ENCODE data around the gene KCNIP4. TPM values are rescaled to one million over a fixed set of nuclear protein-coding genes. Genes with fewer than 3 reads are reported as not detected.

Gene KCNIP4
- total RNA-seq, 2 experiments from 2014 or later: not detected

DNA sequence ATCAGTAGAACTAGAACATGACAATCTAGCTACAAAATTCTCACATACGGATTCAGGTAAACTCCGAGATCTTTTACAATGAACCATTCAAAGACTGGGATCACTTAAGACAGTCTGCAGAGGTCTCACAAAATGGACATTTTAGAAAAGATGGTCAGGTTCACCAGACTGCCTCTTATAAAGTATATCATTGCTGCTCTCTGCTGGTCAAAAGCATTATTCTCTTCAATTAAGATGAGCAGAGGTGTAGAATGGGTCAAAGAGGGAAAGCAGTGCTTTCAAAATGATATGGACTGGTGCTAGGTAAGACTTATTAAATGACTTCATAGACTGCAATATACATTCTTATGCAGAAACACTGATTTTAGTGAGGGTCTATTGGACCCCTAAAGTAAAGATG is 813.6 kb downstream of the KCNIP4 start:
- intact Hi-C loops (cut with micrococcal nuclease): loop anchor here (1.0 kb wide), 1 partner anchor 362 kb away; no protein-coding TSS in a partner anchor
- no peaks in the 10 kb centered on the region for H3K27me3 Mint-ChIP-seq (ENCODE audit: low read depth)

DNA sequence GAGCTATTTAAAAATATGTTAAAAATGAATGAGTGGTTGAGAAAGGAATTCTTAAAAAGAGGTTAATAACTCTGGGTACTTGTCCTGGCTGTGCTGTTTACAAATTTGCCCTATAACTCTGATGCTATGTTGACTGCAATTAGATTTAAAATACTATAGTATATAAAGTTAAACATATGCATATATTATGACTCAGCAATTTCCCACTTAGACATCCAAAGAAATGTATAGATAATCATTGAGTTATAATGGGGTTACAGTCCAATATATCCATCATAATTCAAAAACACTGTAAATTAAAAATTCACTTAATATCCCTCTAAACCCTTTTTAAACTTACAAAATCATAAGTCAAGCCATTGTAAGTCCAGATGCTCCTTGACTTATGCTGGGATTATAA is 818.0 kb downstream of the KCNIP4 start:
- intact Hi-C loops (cut with micrococcal nuclease): no loop called here
- Mint-ChIP-seq H3K27ac (no peak overlapping the region), H3K9me3 (peaks cover 1% of the 10 kb centered on the region), H3K4me3 (no peak overlapping the region), H3K4me1 (ENCODE audit: low read depth) (no peaks in the 10 kb centered on the region), H3K27me3 (ENCODE audit: low read depth) (no peaks in the 10 kb centered on the region), H3K36me3 (ENCODE audit: low read depth) (no peaks in the 10 kb centered on the region)
- DNase-seq: no peak
- CTCF ChIA-PET: no interaction called here

More for the DNA sequence above, 813.6 kb downstream of the KCNIP4 start:
- no peak for DNase-seq
- peaks cover under 1% of the 10 kb centered on the region for H3K9me3 Mint-ChIP-seq
- H3K4me3 Mint-ChIP-seq: no peak overlapping the region
- no peaks in the 10 kb centered on the region for H3K36me3 Mint-ChIP-seq (ENCODE audit: low read depth)
- H3K27ac Mint-ChIP-seq: no peak overlapping the region
- no peaks in the 10 kb centered on the region for H3K4me1 Mint-ChIP-seq (ENCODE audit: low read depth)
- CTCF ChIA-PET: interaction anchor here (0.6 kb wide), 1 partner anchor 622 kb away, joined by 5 read pairs; no protein-coding TSS in a partner anchor

DNA sequence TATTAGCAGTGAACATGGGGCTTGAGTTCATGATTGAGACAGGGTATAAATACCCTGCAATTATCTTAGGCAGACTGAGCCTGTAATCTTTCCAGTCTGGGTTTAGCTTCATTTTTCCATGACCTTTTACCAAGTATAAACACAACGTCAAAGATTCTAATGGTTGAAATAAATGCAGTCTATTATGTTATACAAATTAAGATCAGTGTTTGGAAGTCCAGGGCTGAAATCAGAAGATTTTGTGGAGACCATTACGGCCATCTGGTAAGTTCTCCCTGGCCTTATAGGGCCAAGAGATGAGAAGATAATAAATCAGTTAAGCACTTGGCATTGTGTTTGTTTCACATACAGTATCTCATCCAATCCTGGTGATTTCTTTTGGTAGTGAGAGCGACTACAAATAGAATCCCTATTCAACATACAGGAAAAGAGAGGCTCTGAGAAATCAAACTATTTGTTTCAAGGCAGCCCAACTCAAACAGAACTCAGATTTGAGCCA is 822.5 kb downstream of the KCNIP4 start:
- H3K9me3 Mint-ChIP-seq: peaks cover 4% of the 10 kb centered on the region
- CTCF ChIA-PET: no interaction called here
- H3K27me3 Mint-ChIP-seq (ENCODE audit: low read depth): no peaks in the 10 kb centered on the region
- no peak overlapping the region for H3K27ac Mint-ChIP-seq
- intact Hi-C loops (cut with micrococcal nuclease): no loop called here
- H3K4me3 Mint-ChIP-seq: no peak overlapping the region
- no peaks in the 10 kb centered on the region for H3K4me1 Mint-ChIP-seq (ENCODE audit: low read depth)
- no peak for DNase-seq
- H3K36me3 Mint-ChIP-seq (ENCODE audit: low read depth): no peaks in the 10 kb centered on the region

DNA sequence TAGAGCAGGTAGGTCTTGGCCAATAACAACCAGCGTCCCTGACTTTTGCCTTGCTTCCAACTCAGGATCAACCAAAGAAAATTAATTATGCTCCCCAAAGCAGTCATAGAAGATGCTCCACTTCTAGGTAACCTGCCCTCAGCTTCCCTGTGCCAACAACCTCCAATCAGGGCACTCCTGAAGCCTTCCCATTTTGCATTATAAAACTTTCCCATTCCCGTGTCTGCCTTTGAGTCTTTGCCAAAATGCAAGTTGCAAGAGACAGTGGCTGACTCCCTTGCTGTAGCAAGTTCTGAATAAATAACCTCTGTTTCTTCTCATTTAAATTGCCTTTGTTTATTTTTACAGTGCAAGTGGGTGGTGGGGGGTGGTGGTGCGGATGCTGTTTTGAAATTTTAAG is 830.3 kb downstream of the KCNIP4 start:
- Mint-ChIP-seq H3K4me3 (no peak overlapping the region), H3K4me1 (ENCODE audit: low read depth) (no peaks in the 10 kb centered on the region), H3K27me3 (ENCODE audit: low read depth) (no peaks in the 10 kb centered on the region), H3K9me3 (no peaks in the 10 kb centered on the region), H3K27ac (no peak overlapping the region), H3K36me3 (ENCODE audit: low read depth) (no peaks in the 10 kb centered on the region)
- CTCF ChIA-PET: no interaction called here
- intact Hi-C loops (cut with micrococcal nuclease): no loop called here
- DNase-seq: no peak

DNA sequence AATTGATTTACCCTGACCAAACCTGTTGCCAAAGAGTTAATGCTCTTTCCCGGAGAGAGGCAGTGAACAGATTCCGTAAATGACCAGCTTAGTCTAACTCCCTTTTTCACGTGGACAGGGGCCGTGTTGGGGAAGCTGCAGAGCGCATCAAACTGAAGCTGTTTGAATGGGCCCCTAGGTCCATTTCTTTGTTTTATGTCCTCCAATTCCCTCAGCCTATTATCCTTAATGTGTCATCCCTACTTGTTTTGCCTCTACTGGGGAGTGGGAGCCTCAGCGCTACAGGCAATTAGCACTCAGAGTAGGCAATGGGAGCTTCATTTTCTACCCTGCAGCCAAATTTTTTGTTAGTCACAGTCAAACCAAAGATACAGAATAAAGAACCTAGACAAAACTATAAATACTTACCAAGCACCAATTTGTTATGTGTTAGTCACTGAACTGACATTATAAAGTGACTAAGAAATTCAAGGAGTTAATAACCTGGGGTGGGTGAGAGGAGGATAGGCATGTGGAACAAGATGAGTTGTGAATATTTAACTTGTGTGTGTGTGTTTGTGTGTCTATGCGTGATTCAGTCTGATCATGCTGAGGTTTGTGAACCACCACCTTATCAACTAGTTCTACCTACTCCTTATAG is 830.9 kb downstream of the KCNIP4 start:
- Mint-ChIP-seq H3K4me3 (no peak overlapping the region), H3K27ac (no peak overlapping the region), H3K4me1 (ENCODE audit: low read depth) (no peaks in the 10 kb centered on the region), H3K9me3 (no peaks in the 10 kb centered on the region), H3K36me3 (ENCODE audit: low read depth) (no peaks in the 10 kb centered on the region), H3K27me3 (ENCODE audit: low read depth) (no peaks in the 10 kb centered on the region)
- CTCF ChIA-PET: no interaction called here
- intact Hi-C loops (cut with micrococcal nuclease): no loop called here
- no peak for DNase-seq

DNA sequence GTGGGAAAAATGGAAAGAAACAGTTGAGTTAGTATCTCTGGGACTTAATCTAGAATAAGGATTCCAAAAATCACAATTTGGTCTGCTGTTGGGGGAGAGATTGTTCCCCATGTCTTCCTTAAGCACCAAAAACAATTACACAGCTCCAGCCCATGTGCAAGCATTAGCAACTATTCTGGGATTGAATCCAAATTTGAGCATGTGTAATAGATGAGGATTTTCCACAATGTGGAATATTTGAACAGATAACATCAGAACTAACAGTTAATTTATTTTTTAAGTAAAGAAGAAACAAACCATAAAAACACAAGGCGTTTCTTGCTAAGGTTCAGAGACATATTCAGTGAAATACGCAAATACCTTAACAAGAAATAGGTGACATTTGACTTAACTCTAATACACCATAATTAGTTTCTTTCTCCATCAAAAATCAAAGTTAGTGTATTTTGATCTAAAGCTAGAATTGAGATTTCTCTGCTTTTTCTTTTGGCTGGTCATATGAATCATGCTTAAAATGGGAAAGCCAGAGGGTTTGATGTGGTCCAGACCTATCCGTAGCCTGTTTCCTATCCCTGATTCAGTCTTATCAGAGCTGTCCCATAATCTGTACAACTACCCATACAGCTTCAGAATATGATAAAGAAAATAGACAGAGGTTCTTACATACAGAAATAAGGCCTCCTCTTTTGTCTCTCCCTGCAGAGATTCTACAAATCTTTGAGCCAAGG is 834.9 kb downstream of the KCNIP4 start:
- no peaks in the 10 kb centered on the region for H3K4me1 Mint-ChIP-seq (ENCODE audit: low read depth)
- no peak for DNase-seq
- intact Hi-C loops (cut with micrococcal nuclease): no loop called here

DNA sequence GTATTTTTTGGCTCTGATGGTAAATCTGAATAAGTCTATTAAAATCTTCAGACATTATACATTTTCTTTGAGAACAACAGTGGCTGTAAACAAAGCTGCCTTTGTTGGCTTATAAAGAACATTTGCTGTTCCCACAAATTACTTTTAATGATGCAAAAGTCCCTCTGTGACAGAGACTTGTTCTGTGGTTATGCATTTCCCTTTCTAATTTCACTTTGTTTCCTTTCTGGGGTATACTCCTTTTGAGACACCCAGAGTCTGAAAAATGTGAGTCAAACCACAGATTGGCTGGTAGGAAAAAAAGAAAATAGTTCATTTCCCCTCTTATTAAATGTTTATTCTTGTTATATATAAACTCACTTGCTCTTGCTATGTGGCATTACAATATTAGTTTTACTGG is 845.9 kb downstream of the KCNIP4 start:
- intact Hi-C loops (cut with micrococcal nuclease): no loop called here
- H3K36me3 Mint-ChIP-seq (ENCODE audit: low read depth): no peaks in the 10 kb centered on the region
- no peak overlapping the region for H3K27ac Mint-ChIP-seq
- no peaks in the 10 kb centered on the region for H3K4me1 Mint-ChIP-seq (ENCODE audit: low read depth)
- H3K27me3 Mint-ChIP-seq (ENCODE audit: low read depth): no peaks in the 10 kb centered on the region
- H3K9me3 Mint-ChIP-seq: peaks cover 15% of the 10 kb centered on the region
- no peak for DNase-seq
- H3K4me3 Mint-ChIP-seq: no peak overlapping the region
- CTCF ChIA-PET: interaction anchor here (0.6 kb wide), 1 partner anchor 19 kb away, joined by 3 read pairs; no protein-coding TSS in a partner anchor

More for the DNA sequence above, 834.9 kb downstream of the KCNIP4 start:
- Mint-ChIP-seq H3K4me3 (no peak overlapping the region), H3K27me3 (ENCODE audit: low read depth) (no peaks in the 10 kb centered on the region), H3K27ac (no peak overlapping the region), H3K9me3 (peaks cover 1% of the 10 kb centered on the region), H3K36me3 (ENCODE audit: low read depth) (no peaks in the 10 kb centered on the region)
- CTCF ChIA-PET: interaction anchor here (1.5 kb wide), 1 partner anchor 11 kb away, joined by 4 read pairs; no protein-coding TSS in a partner anchor

DNA sequence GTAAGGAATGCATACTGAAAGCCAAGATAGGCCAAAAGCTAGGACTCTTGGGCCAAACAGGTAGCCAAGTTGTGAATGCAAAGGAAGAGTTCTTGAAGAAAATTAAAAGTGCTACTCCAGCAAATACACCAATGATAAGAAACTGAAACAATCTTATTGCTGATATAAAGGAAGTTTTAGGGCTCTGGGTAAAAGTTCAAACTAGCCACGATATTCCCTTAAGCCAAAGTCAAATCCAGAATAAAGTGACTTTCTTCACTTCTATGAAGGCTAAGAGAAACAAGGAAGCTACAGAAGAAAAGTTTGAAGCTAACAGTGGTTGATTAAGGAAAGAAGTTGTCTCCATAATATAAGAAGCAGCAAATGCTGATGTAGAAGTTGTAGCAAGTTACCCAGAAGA is 850.7 kb downstream of the KCNIP4 start:
- H3K9me3 Mint-ChIP-seq: peaks cover 8% of the 10 kb centered on the region
- no peaks in the 10 kb centered on the region for H3K27me3 Mint-ChIP-seq (ENCODE audit: low read depth)
- intact Hi-C loops (cut with micrococcal nuclease): no loop called here
- no peak overlapping the region for H3K4me3 Mint-ChIP-seq
- no peak overlapping the region for H3K27ac Mint-ChIP-seq
- CTCF ChIA-PET: interaction anchor here (0.7 kb wide), 1 partner anchor 79 kb away, joined by 3 read pairs; no protein-coding TSS in a partner anchor
- H3K36me3 Mint-ChIP-seq (ENCODE audit: low read depth): no peaks in the 10 kb centered on the region
- no peaks in the 10 kb centered on the region for H3K4me1 Mint-ChIP-seq (ENCODE audit: low read depth)
- DNase-seq: no peak

DNA sequence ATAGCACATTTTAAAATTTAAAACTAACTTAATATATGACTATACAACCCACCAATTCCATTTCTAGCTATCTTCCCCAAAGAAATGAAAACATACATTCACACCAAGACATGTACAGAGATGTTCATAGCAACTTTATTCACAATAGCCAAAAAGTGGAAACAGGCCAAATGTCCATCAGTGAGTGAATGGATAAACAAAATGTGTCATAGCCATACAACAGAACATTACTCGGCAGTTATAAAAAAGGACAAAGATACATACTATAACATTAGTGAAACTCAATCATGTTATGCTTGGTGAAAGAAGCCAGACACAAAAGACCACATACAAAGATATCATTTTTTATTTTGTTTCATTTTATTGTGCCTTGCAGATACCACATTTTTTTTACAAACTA is 851.5 kb downstream of the KCNIP4 start:
- CTCF ChIA-PET: no interaction called here
- Mint-ChIP-seq H3K27ac (no peak overlapping the region), H3K4me3 (no peak overlapping the region), H3K4me1 (ENCODE audit: low read depth) (no peaks in the 10 kb centered on the region), H3K27me3 (ENCODE audit: low read depth) (no peaks in the 10 kb centered on the region), H3K36me3 (ENCODE audit: low read depth) (no peaks in the 10 kb centered on the region), H3K9me3 (peaks cover 8% of the 10 kb centered on the region)
- intact Hi-C loops (cut with micrococcal nuclease): no loop called here
- DNase-seq: no peak

DNA sequence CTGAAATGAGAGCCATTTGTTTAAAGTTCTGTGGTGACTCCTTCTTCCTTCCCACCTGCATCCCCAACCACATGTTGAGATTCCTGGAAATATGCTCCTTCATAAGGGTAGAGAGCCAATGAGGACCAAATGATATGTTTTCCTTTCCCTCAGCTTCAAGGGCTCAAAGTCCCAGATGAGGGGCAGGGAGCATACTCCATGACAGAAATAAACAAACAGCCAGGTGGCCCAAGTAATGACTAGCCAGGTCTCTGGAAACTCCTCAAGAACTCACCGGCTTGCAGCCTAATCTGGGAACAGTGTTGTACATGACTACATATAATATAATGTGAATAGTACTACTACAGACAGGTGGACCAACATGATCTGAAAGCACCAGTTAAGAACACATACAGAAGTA is 856.0 kb downstream of the KCNIP4 start:
- no peaks in the 10 kb centered on the region for H3K4me1 Mint-ChIP-seq (ENCODE audit: low read depth)
- H3K36me3 Mint-ChIP-seq (ENCODE audit: low read depth): no peaks in the 10 kb centered on the region
- H3K9me3 Mint-ChIP-seq: peaks cover 3% of the 10 kb centered on the region
- no peak overlapping the region for H3K27ac Mint-ChIP-seq
- CTCF ChIA-PET: no interaction called here
- no peak overlapping the region for H3K4me3 Mint-ChIP-seq
- DNase-seq: no peak
- H3K27me3 Mint-ChIP-seq (ENCODE audit: low read depth): no peaks in the 10 kb centered on the region
- intact Hi-C loops (cut with micrococcal nuclease): no loop called here

DNA sequence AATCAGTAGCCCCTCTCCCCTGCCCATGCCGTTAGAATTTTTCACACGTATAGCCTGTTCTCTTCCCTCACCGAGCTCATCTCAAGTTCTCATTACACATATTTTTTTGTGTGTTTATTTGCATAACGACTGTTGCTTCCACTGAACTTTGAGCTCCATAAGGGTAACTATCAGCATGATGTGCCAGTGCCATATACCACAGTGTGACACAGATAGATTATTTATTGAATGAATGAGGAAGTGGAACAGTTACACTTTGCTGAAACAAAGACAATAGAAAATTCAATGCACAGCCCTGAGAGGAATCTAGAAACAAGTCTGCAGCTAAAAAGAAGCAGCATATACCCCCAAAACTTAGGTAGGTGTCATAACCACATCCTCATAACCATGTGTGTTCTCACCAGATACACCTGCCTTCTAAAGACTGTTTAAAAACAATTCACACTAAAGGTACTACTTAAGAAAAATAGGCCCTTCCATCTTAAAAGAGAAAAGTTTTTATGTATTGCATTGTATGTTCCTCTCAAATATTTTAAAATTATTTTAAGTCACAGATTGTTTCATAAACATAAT is 858.4 kb downstream of the KCNIP4 start:
- Mint-ChIP-seq H3K27me3 (ENCODE audit: low read depth) (no peaks in the 10 kb centered on the region), H3K4me3 (no peak overlapping the region), H3K27ac (no peak overlapping the region), H3K36me3 (ENCODE audit: low read depth) (no peaks in the 10 kb centered on the region), H3K9me3 (peaks cover 4% of the 10 kb centered on the region), H3K4me1 (ENCODE audit: low read depth) (no peaks in the 10 kb centered on the region)
- DNase-seq: no peak
- CTCF ChIA-PET: no interaction called here
- intact Hi-C loops (cut with micrococcal nuclease): no loop called here

DNA sequence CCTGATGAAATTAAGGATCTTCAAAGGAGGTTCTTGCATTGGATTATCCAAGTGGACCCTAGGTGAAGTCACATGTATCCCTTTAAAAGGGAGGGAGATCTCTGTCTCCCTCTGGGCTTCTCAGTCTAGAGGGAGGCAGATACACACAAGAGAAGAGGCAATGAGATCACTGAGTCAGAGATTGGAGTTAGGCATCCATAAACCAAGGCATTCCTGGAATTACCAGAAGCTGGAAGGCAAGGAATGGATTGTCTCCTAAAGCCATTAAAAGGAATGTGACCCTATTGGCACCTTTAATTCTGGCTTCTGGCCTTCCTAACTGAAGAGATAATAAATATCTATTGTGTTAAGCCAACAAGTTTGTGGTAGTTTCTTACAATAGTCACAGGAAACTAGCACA is 865.2 kb downstream of the KCNIP4 start:
- Mint-ChIP-seq H3K4me1 (ENCODE audit: low read depth) (peaks cover 3% of the 10 kb centered on the region), H3K9me3 (peaks cover 8% of the 10 kb centered on the region), H3K27ac (no peak overlapping the region), H3K27me3 (ENCODE audit: low read depth) (no peaks in the 10 kb centered on the region), H3K4me3 (no peak overlapping the region), H3K36me3 (ENCODE audit: low read depth) (no peaks in the 10 kb centered on the region)
- DNase-seq: no peak
- CTCF ChIA-PET: no interaction called here
- intact Hi-C loops (cut with micrococcal nuclease): no loop called here

All from activated naive CD4-positive, alpha-beta T cell treated with anti-CD3 and anti-CD28 coated beads for 36 hours (primary cell).